GM13976 (cell line): ENCODE data around the gene RPGR.

ENCODE experiments used
- DNase-seq: peaks from one replicate; pipeline ENCODE4 v3.0.0; 2012; ENCODE audit warnings: low spot score
- CTCF ChIP-seq: IDR thresholded peaks from 2 replicates; pipeline ENCODE4 v1.5.1; 2012; ENCODE audit warnings: borderline replicate concordance, mild to moderate bottlenecking; ENCODE audit not compliant: insufficient read depth; ENCODE audit errors: extremely low read depth, missing control alignments, control extremely low read depth
- in situ Hi-C: fragments of 300-500 bp; cut with MboI; formaldehyde crosslinking; loops from one replicate; pipeline ENCODE4 v1.12.0; 2022; ENCODE audit warnings: low sequenced_read_pairs, mixed read lengths, inconsistent platforms; ENCODE audit not compliant: unreplicated experiment

RPGR gene

GRCh38 chrX:38347136-38347535 lies 19.8 kb upstream of the RPGR start:
- no peak for DNase-seq
- TF ChIP-seq CTCF, result no peak
- in situ Hi-C loops, result no loop called here

DNA sequence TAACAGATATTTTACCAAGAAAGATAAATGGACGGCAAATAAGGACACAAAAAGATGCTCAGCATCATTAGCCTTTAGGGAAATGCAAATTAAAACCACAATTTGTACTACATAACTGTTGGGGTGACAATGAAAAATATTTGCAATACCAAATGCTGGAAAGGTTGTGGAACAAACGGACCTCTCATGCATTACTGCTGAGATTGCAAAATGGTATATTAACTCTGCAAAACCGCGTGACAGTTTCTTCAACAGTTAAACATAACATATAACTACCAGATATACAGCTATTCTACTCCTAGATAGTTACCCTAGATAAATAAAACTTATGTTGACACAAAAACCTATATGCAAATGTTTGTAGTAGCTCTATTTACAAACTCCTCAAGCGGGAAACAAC lies 18.8 kb upstream of the RPGR start:
- no peak for TF ChIP-seq CTCF
- in situ Hi-C loops, result no loop called here
- no peak for DNase-seq

DNA sequence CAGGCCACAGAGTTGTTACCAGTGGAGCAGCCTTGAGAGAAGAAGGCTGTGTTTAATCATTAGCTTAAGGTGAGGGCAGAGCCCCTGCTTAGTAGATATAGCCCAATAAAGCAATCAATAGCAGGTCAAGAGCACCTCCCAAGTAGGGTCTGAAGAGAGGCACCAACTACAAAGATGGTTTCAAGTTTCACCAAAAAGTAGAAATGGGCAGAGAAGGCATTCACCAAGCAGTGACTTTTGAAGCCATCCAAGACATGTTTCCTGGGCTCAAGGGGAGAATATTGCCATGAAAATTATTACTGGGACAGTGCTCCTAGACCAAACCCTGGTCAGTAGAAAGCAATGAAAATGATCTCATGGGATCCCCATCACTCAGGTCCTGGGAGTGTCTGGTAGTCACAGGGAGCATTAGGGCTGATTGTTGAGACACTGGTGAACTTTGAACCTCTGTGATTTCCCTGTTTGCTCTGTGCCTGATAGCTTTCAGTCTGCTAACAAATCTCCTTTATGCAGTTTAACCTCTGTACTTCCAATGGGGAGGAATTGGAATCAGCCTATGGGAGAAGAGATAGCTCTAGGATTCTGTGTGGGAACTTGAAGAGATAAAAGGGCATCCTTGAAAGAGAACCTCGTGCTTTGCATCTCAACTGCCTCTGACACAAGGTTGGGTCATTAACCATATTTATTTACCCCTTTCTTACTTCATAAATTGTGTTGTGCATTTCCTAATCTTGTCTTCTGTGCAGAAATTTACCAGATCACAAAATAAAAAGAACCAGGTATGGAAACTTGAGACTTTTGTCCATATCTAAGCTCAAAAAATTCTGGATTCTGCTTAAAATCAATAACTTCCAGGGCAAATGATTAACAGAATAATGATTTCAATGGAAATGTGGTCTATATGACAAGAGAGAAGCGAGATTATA lies 15.8 kb upstream of the RPGR start:
- in situ Hi-C loops, result no loop called here
- TF ChIP-seq CTCF, result no peak
- DNase-seq, result no peak

DNA sequence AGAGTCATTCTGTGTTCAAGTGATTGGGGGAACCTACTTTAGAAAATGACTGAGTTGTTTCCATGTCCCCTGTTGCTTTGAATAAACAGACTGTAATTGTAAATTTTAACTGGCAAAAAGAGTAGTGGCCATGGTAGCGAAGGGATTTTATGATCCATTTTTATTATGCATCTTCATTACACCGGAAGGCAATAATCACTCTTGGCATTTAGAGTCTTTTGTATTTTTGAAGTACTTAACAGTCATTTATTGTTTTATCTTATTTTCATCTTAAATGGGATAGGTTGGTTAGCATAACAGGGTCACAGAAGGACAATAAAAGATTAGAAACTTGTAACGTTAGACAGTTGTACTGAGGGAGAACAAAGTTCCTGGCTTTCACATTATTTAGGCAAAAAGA lies 14.1 kb upstream of the RPGR start:
- no peak for TF ChIP-seq CTCF
- DNase-seq, result no peak
- in situ Hi-C loops, result no loop called here

DNA sequence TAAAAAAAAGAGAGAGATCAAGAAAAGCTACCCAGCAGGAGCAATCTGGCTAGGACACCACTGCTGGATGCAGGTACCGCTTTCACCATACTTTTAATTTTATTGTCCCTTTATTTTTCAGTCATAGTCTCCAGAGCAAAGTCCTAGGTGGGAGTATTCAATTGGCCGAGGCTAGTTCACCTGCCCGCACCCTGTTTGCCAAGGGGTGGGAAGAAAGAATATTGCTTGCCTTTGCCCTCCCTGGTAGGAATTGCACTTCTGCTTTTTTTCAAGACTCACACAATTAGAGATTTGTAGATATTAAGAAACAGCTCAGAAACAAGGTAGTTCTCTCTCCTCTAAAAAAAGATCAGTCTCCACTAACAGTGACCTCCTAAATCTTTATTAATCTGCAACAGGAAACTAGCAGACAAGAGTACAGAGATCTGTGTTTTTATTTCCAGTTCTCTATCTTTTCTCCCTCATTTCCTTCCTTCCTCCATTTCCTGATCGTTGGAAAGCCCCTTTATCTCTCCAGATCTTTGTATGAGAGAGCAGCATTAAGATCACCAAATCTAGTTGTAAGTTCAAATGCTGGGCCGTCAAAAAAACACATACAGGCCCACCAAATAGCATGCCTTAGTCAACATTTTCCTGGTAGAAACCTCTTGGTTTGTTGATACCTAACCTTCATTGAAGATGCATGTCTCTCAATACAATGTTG lies 9.4 kb upstream of the RPGR start:
- no peak for TF ChIP-seq CTCF

DNA sequence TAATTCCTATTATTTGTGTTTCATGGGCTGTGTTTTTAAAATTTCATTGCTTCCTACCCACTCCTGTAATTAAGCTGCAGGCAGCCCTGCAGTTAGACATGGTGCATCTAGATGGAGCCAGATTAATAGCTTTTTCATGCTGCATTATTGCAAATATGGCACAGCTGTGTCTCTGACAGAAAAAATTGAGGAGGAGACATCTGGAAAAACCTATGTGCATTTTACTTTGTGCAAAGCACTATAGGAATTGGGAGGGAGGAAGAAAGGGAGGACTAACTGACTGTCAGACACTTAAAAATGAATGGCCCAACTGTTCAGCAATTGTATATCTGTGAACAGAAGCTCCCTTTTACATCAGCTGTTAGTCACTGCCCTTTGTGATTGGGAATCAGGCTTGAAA lies 8.1 kb upstream of the RPGR start:
- no peak for TF ChIP-seq CTCF
- DNase-seq, result no peak
- in situ Hi-C loops, result no loop called here

More for the DNA sequence above, 9.4 kb upstream of the RPGR start:
- in situ Hi-C loops, result no loop called here
- no peak for DNase-seq
